ENCODE results near the gene GRAMD1A. TPM values are rescaled to one million over a fixed set of nuclear protein-coding genes. Genes with fewer than 3 reads are reported as not detected.

The GRAMD1A gene
- total and polyA plus RNA-seq, 2 of the 8 experiments (the other 6 are each of a cell fraction or from before 2014, with no cell fraction given): 113 to 154 TPM

- TF ChIP-seq CTCF (IDR thresholded peaks at IDR 0.05; ENCODE audit: control extremely low read depth in 1 of 3, insufficient read depth in 1 of 3, low read depth in 1 of 3, low read length in 3 of 3): no peak
- TF ChIP-seq NANOG (IDR thresholded peaks at IDR 0.05; ENCODE audit: insufficient read depth, low read depth, low read length, poor library complexity, severe bottlenecking): no peak
- TF ChIP-seq KDM5A (IDR thresholded peaks at IDR 0.05; ENCODE audit: low read length): no peak
- no peak for TF ChIP-seq RAD21 (IDR thresholded peaks at IDR 0.05 in 1 of 2, conservative IDR thresholded peaks at IDR 0.05 in 1 of 2; ENCODE audit: low read depth in 2 of 2, low read length in 2 of 2)
These were observed 59.6 kb downstream of the GRAMD1A start (continued) for GRCh38 chr19:35059799-35060091.

All from H1 (cell line).